Measurements from ENCODE around the gene SORCS2.

Gene SORCS2

DNA sequence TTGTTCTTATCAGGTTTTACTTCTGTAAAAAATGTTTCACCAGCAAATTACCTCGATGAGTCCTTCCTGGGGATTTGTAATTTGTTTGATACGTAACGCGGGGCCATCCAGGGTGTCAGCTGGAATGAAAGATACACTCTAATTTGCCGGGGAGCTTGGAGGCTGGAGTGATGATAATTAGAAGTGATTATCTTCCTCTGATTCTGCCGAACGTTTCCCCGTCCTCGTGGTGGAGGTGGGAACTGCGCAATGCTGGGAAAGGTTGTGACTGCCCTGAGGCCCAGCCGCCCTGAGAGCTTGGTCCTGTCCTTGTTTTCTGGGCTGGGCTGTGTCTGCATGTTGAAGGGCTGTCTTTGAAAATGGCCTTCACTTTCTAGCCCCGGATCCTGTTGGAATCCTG lies 48.0 kb downstream of the SORCS2 start:
- Histone ChIP-seq H3K9ac (ENCODE audit: low read length) (no peak overlapping the region), H3K4me3 (ENCODE audit: low read depth, low read length) (no peak overlapping the region), H3K27me3 (ENCODE audit: control insufficient read depth, insufficient read depth, low read length) (no peaks in the 10 kb centered on the region), H3K27ac (ENCODE audit: low read depth, low read length) (no peak overlapping the region), H3K9me3 (ENCODE audit: control insufficient read depth, insufficient read depth, low read depth, low read length) (peaks cover 9% of the 10 kb centered on the region), H3K4me1 (ENCODE audit: control insufficient read depth, insufficient read depth, low read length) (no peaks in the 10 kb centered on the region), H3K36me3 (ENCODE audit: control insufficient read depth, insufficient read depth, low read length) (no peaks in the 10 kb centered on the region)

DNA sequence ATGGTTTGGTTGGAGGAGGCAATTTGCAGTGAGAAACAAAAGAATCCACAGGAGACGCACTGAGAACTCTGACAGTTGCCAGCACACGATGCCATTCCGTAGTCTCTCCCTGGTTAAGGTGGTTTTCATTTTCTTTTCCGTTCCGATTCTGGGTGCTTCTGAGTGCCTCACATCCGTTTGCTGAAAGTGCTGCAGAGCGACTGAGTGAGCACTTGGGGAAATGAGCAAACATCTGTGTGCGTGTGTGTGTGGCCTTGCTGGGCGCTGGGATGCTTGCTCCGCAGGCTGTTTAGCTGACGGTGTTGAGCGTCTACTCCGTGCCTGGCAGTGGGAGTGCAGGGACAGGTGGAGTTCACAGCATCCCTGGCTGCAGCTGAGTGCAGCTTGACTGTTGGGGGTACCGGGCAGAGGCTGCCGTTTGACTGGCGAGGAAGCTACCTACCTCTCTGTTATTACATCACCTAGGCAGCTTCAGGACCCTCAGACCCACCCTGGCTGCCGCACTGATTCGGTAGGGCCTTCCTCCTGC lies 49.3 kb downstream of the SORCS2 start:
- Histone ChIP-seq H3K9ac (ENCODE audit: low read length) (no peak overlapping the region), H3K27me3 (ENCODE audit: control insufficient read depth, insufficient read depth, low read length) (no peaks in the 10 kb centered on the region), H3K27ac (ENCODE audit: low read depth, low read length) (no peak overlapping the region), H3K4me3 (ENCODE audit: low read depth, low read length) (no peak overlapping the region), H3K4me1 (ENCODE audit: control insufficient read depth, insufficient read depth, low read length) (no peaks in the 10 kb centered on the region), H3K9me3 (ENCODE audit: control insufficient read depth, insufficient read depth, low read depth, low read length) (peaks cover 9% of the 10 kb centered on the region), H3K36me3 (ENCODE audit: control insufficient read depth, insufficient read depth, low read length) (no peaks in the 10 kb centered on the region)

DNA sequence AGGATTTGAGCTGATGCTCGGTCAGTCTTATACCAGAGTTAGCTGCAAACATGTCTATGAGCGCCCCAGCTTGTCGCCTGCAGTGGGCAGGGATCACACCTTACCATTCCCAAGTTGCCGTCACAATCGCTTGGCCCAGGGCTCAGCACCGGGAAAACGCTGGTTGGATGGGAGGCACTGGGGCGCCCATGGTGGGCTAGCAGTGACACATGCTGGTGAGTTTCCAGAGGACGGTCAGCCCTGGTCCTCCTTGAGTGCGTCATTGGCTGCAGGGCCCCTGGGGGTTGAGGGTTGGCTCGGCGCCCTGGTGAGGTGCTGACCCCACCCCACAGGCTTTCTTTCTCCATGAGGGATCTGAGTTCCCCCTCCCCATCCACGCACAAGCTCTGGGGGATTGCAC lies 50.4 kb downstream of the SORCS2 start:
- no peaks in the 10 kb centered on the region for H3K27me3 ChIP-seq (ENCODE audit: control insufficient read depth, insufficient read depth, low read length)
- no peak overlapping the region for H3K27ac ChIP-seq (ENCODE audit: low read depth, low read length)
- H3K36me3 ChIP-seq (ENCODE audit: control insufficient read depth, insufficient read depth, low read length) = no peaks in the 10 kb centered on the region
- peaks cover 9% of the 10 kb centered on the region for H3K9me3 ChIP-seq (ENCODE audit: control insufficient read depth, insufficient read depth, low read depth, low read length)
- H3K9ac ChIP-seq (ENCODE audit: low read length) = no peak overlapping the region
- no peak overlapping the region for H3K4me3 ChIP-seq (ENCODE audit: low read depth, low read length)
- H3K4me1 ChIP-seq (ENCODE audit: control insufficient read depth, insufficient read depth, low read length) = no peaks in the 10 kb centered on the region

DNA sequence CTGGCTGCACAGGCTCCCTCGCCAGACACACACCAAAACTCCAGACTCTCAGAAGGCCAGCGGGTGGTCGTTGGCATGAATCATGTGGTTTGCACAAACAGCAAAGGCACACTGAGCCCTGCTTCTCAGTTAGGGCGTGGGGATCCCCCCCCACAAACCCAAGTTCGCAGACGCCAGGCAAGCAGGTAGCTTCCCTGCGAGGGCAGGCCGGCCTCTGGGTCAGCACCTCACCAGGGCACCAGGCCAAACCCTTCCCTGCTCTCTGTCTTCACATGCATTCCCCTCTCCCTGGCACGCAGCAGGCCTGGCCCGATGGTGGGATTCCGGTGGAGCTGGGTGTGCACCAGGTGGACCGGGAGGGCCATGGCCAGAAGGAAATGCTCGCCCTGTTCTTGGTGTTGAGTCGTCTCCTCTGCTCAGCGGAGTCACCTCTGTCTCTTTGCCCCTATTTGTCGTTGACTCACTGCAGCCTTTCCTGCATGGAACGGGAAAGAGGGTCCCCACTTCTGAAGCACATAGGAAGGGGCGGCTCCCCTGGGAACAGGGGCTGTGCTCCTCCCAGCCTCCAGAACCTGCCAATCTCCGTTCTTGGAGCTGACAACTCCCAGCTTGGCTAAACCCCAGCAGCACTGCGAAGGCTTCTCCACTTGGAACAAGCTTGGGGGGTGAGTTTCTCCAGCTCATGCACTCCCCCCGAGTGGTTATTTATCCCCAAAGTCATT lies 51.4 kb downstream of the SORCS2 start:
- H3K9ac ChIP-seq (ENCODE audit: low read length) = no peak overlapping the region
- H3K36me3 ChIP-seq (ENCODE audit: control insufficient read depth, insufficient read depth, low read length) = no peaks in the 10 kb centered on the region
- no peak overlapping the region for H3K4me3 ChIP-seq (ENCODE audit: low read depth, low read length)
- H3K9me3 ChIP-seq (ENCODE audit: control insufficient read depth, insufficient read depth, low read depth, low read length) = peaks cover 3% of the 10 kb centered on the region; the same call in 1 of the 2 replicates
- H3K4me1 ChIP-seq (ENCODE audit: control insufficient read depth, insufficient read depth, low read length) = no peaks in the 10 kb centered on the region
- H3K27me3 ChIP-seq (ENCODE audit: control insufficient read depth, insufficient read depth, low read length) = no peaks in the 10 kb centered on the region
- no peak overlapping the region for H3K27ac ChIP-seq (ENCODE audit: low read depth, low read length)

DNA sequence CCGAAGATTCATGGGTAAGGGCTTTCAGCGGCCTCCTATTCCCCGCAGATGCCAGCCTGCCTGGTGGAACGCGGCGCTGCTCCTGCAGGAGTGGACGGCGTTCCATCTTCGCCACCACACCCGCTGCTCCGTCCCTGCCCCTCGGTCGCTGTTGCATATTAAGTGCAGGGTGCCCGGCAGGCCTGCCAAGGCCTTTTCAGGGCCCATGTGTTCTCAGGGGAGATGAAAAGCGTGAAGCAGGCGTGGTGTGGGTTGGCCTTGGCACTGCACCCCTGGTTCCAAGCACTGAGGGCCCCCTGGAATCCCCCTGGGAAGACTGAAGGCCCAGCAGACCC lies 52.0 kb downstream of the SORCS2 start:
- Histone ChIP-seq H3K4me3 (ENCODE audit: low read depth, low read length) (no peak overlapping the region), H3K9me3 (ENCODE audit: control insufficient read depth, insufficient read depth, low read depth, low read length) (no peaks in the 10 kb centered on the region), H3K27ac (ENCODE audit: low read depth, low read length) (no peak overlapping the region), H3K27me3 (ENCODE audit: control insufficient read depth, insufficient read depth, low read length) (no peaks in the 10 kb centered on the region), H3K36me3 (ENCODE audit: control insufficient read depth, insufficient read depth, low read length) (no peaks in the 10 kb centered on the region), H3K4me1 (ENCODE audit: control insufficient read depth, insufficient read depth, low read length) (no peaks in the 10 kb centered on the region), H3K9ac (ENCODE audit: low read length) (no peak overlapping the region)

DNA sequence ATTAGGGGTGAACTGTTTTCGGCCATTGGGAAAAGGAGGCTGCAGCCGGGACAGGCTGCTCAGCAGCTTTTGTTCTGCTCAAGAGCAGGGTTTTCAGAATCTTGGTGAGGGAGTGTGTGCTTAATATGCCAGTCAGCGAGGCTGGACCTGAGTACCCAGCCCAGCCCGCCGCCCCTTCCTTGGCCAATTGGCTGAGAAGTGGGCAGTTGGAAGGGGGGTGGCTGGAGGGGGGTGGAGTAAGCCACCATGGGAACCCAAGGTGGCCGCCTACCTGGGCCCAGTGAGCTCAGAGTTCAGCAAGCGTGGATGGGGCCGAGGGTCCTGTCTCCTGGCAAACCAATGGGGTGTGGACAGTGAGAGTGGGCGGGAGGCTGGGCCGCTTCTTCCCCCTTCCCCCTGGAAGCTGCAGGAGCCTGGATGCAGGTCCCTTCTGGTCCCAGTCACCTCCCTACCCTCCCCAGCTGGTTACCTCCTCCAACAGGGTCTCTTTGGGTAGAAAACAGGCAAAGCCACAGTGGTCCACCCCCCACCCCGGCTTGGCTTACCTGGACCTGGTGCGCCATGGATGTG lies 52.5 kb downstream of the SORCS2 start:
- Histone ChIP-seq H3K4me1 (ENCODE audit: control insufficient read depth, insufficient read depth, low read length) (no peaks in the 10 kb centered on the region), H3K4me3 (ENCODE audit: low read depth, low read length) (no peak overlapping the region), H3K9ac (ENCODE audit: low read length) (no peak overlapping the region), H3K27ac (ENCODE audit: low read depth, low read length) (no peak overlapping the region), H3K36me3 (ENCODE audit: control insufficient read depth, insufficient read depth, low read length) (no peaks in the 10 kb centered on the region), H3K27me3 (ENCODE audit: control insufficient read depth, insufficient read depth, low read length) (no peaks in the 10 kb centered on the region), H3K9me3 (ENCODE audit: control insufficient read depth, insufficient read depth, low read depth, low read length) (no peaks in the 10 kb centered on the region)

DNA sequence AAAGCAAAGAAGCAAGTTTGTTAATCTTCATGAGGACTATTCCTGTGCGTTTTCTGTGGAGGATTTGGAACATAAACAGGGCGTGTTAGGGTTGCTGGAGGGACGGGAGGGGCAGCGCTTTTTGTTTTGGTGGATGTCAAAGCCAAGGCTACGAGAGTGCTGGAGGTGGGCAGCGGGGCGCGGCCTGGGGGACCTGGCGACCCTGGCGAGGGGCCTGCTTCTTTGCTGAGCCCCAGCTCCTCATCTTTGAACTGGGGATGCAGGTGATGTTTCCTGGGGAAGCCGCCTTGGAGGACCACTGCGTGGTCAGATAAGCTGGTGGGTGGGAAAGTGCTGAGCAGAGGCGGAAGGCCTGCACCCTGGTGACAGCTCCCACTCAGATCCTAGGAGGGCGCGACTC lies 55.2 kb downstream of the SORCS2 start:
- Histone ChIP-seq H3K9ac (ENCODE audit: low read length) (no peak overlapping the region), H3K36me3 (ENCODE audit: control insufficient read depth, insufficient read depth, low read length) (no peaks in the 10 kb centered on the region), H3K9me3 (ENCODE audit: control insufficient read depth, insufficient read depth, low read depth, low read length) (no peaks in the 10 kb centered on the region), H3K27ac (ENCODE audit: low read depth, low read length) (no peak overlapping the region), H3K27me3 (ENCODE audit: control insufficient read depth, insufficient read depth, low read length) (no peaks in the 10 kb centered on the region), H3K4me1 (ENCODE audit: control insufficient read depth, insufficient read depth, low read length) (no peaks in the 10 kb centered on the region), H3K4me3 (ENCODE audit: low read depth, low read length) (no peak overlapping the region)

DNA sequence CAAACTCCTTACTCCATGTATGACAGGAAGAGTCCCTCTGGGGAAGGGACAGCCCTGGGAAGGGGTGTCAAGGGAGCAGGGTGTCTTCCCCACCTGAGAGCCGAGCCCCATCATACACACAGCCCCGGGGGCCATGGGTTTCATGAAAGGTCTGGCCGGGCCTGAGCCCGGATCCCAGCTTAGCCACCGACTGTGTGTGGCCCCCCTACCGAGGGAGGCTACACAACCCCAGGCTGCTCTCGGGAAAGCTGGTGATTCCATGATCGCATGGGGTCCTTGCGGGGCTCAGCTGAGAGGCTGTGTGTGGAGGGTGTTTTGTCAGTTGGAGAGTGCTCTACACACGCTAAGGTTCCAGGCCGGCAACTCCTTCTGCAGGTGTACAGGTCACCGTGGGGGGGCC lies 55.6 kb downstream of the SORCS2 start:
- Histone ChIP-seq H3K36me3 (ENCODE audit: control insufficient read depth, insufficient read depth, low read length) (no peaks in the 10 kb centered on the region), H3K4me3 (ENCODE audit: low read depth, low read length) (no peak overlapping the region), H3K27ac (ENCODE audit: low read depth, low read length) (no peak overlapping the region), H3K9me3 (ENCODE audit: control insufficient read depth, insufficient read depth, low read depth, low read length) (no peaks in the 10 kb centered on the region), H3K4me1 (ENCODE audit: control insufficient read depth, insufficient read depth, low read length) (no peaks in the 10 kb centered on the region), H3K9ac (ENCODE audit: low read length) (no peak overlapping the region), H3K27me3 (ENCODE audit: control insufficient read depth, insufficient read depth, low read length) (no peaks in the 10 kb centered on the region)

DNA sequence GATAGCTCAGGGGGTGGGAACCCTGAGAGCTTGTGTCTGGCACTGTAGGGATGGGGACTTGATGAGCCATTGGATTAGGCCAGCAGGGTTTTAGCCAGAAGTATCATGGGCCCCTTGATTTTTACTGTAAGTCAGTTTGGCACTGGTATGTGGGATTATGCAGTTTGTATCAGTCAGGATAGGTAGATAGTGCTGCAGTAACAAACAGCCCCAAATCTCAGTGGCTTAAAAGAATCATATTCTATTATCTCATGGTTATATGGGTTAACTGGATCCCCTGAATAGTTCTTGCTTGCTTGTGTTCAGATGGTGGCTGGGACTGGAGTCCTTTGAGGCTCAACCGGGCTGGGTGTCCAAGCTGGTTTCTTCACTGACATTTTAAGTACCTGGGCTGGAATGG lies 56.5 kb downstream of the SORCS2 start:
- no peak overlapping the region for H3K27ac ChIP-seq (ENCODE audit: low read depth, low read length)
- H3K27me3 ChIP-seq (ENCODE audit: control insufficient read depth, insufficient read depth, low read length) = no peaks in the 10 kb centered on the region
- H3K36me3 ChIP-seq (ENCODE audit: control insufficient read depth, insufficient read depth, low read length) = no peaks in the 10 kb centered on the region
- no peaks in the 10 kb centered on the region for H3K4me1 ChIP-seq (ENCODE audit: control insufficient read depth, insufficient read depth, low read length)
- H3K4me3 ChIP-seq (ENCODE audit: low read depth, low read length) = no peak overlapping the region
- no peaks in the 10 kb centered on the region for H3K9me3 ChIP-seq (ENCODE audit: control insufficient read depth, insufficient read depth, low read depth, low read length)
- no peak overlapping the region for H3K9ac ChIP-seq (ENCODE audit: low read length)

DNA sequence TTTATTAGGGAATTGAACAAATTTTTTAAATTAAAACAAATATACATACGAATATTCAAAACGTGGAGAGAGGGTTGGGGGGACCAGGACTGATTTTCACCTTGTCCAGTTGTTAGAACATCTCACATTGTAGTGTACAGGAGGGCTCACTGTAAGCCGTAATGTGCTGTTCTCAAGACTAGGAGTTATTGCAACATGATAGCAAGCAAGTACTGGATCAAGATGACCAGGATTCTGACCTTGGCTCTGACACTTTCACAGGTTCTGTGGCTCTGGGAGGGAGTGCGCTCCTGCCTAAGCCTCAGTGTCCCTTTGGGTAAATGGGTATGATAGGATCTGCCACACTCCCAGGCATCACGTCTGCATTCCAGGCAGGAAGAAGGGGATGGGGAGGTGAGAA lies 59.0 kb downstream of the SORCS2 start:
- Histone ChIP-seq H3K36me3 (ENCODE audit: control insufficient read depth, insufficient read depth, low read length) (no peaks in the 10 kb centered on the region), H3K27ac (ENCODE audit: low read depth, low read length) (no peak overlapping the region), H3K9ac (ENCODE audit: low read length) (no peak overlapping the region), H3K4me3 (ENCODE audit: low read depth, low read length) (no peak overlapping the region), H3K27me3 (ENCODE audit: control insufficient read depth, insufficient read depth, low read length) (no peaks in the 10 kb centered on the region), H3K4me1 (ENCODE audit: control insufficient read depth, insufficient read depth, low read length) (no peaks in the 10 kb centered on the region), H3K9me3 (ENCODE audit: control insufficient read depth, insufficient read depth, low read depth, low read length) (no peaks in the 10 kb centered on the region)

DNA sequence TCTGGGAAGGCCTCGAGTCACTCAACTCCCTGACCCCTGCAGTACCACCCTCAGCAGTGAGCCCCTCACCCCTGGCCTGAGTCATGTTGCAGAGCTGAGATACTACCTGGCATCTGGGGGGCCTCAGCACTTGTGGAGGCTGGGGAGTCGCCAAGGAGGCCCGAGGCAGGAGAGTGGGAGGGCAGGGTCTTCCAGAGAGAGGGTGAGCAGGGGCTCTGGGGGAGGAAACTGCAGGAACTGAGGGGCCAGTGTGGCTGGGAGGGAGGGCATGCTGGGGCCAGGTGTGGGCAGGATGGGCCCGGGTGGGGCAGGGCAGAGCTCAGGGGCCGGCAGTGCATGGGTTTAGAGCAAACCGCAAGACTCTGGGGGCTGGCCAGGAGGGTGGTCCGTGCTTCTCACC lies 59.7 kb downstream of the SORCS2 start:
- no peaks in the 10 kb centered on the region for H3K27me3 ChIP-seq (ENCODE audit: control insufficient read depth, insufficient read depth, low read length)
- H3K4me1 ChIP-seq (ENCODE audit: control insufficient read depth, insufficient read depth, low read length) = no peaks in the 10 kb centered on the region
- H3K4me3 ChIP-seq (ENCODE audit: low read depth, low read length) = no peak overlapping the region
- no peaks in the 10 kb centered on the region for H3K9me3 ChIP-seq (ENCODE audit: control insufficient read depth, insufficient read depth, low read depth, low read length)
- no peak overlapping the region for H3K9ac ChIP-seq (ENCODE audit: low read length)
- no peaks in the 10 kb centered on the region for H3K36me3 ChIP-seq (ENCODE audit: control insufficient read depth, insufficient read depth, low read length)
- no peak overlapping the region for H3K27ac ChIP-seq (ENCODE audit: low read depth, low read length)
